ENCODE measurements around the gene LDLRAP1.

LDLRAP1 gene

GRCh38 chr1:25554886-25555752, 11.7 kb downstream of the LDLRAP1 start:
- no peak for DNase-seq (ENCODE audit: extremely low read depth, insufficient read length)

GRCh38 chr1:25555753-25556092, 12.3 kb downstream of the LDLRAP1 start:
- no peak for DNase-seq (ENCODE audit: extremely low read depth, insufficient read length)
- Histone ChIP-seq H3K27me3 (replicated peaks; ENCODE audit: control insufficient read depth, insufficient read depth, low read length) (no peaks in the 10 kb centered on the region), H3K4me3 (replicated peaks; ENCODE audit: low read depth, low read length) (no peak overlapping the region), H3K36me3 (ENCODE audit: control insufficient read depth, insufficient read depth, low read length) (peaks cover 12% of the 10 kb centered on the region)
- no peak for TF ChIP-seq CTCF (IDR thresholded peaks at IDR 0.05; ENCODE audit: insufficient read depth, low read length, poor library complexity, severe bottlenecking)

More at GRCh38 chr1:25554886-25555752, 11.7 kb downstream of the LDLRAP1 start:
- Histone ChIP-seq H3K27me3 (replicated peaks; ENCODE audit: control insufficient read depth, insufficient read depth, low read length) (no peaks in the 10 kb centered on the region), H3K4me3 (replicated peaks; ENCODE audit: low read depth, low read length) (no peak overlapping the region), H3K36me3 (ENCODE audit: control insufficient read depth, insufficient read depth, low read length) (peaks cover 10% of the 10 kb centered on the region)
- no peak for TF ChIP-seq CTCF (IDR thresholded peaks at IDR 0.05; ENCODE audit: insufficient read depth, low read length, poor library complexity, severe bottlenecking)

- DNase-seq (ENCODE audit: extremely low read depth, insufficient read length), result no peak
- no peak for TF ChIP-seq CTCF (IDR thresholded peaks at IDR 0.05; ENCODE audit: insufficient read depth, low read length, poor library complexity, severe bottlenecking)
- no peaks in the 10 kb centered on the region for H3K27me3 ChIP-seq (replicated peaks; ENCODE audit: control insufficient read depth, insufficient read depth, low read length)
These were observed 12.8 kb downstream of the LDLRAP1 start for GRCh38 chr1:25556132-25556670.

GRCh38 chr1:25556791-25557476, 13.5 kb downstream of the LDLRAP1 start:
- H3K4me3 ChIP-seq (replicated peaks; ENCODE audit: low read depth, low read length), result no peak overlapping the region
- H3K36me3 ChIP-seq (ENCODE audit: control insufficient read depth, insufficient read depth, low read length), result peaks cover 12% of the 10 kb centered on the region
- no peak for TF ChIP-seq CTCF (IDR thresholded peaks at IDR 0.05; ENCODE audit: insufficient read depth, low read length, poor library complexity, severe bottlenecking)
- no peaks in the 10 kb centered on the region for H3K27me3 ChIP-seq (replicated peaks; ENCODE audit: control insufficient read depth, insufficient read depth, low read length)
- DNase-seq (ENCODE audit: extremely low read depth, insufficient read length), result no peak

More at GRCh38 chr1:25556132-25556670, 12.8 kb downstream of the LDLRAP1 start:
- H3K4me3 ChIP-seq (replicated peaks; ENCODE audit: low read depth, low read length), result no peak overlapping the region
- H3K36me3 ChIP-seq (ENCODE audit: control insufficient read depth, insufficient read depth, low read length), result peaks cover 12% of the 10 kb centered on the region

GRCh38 chr1:25557543-25557942, 14.1 kb downstream of the LDLRAP1 start:
- DNase-seq (ENCODE audit: extremely low read depth, insufficient read length), result no peak
- H3K36me3 ChIP-seq (ENCODE audit: control insufficient read depth, insufficient read depth, low read length), result peaks cover 12% of the 10 kb centered on the region
- no peak for TF ChIP-seq CTCF (IDR thresholded peaks at IDR 0.05; ENCODE audit: insufficient read depth, low read length, poor library complexity, severe bottlenecking)

More at GRCh38 chr1:25557543-25557942, 14.1 kb downstream of the LDLRAP1 start:
- H3K4me3 ChIP-seq (replicated peaks; ENCODE audit: low read depth, low read length), result no peak overlapping the region
- no peaks in the 10 kb centered on the region for H3K27me3 ChIP-seq (replicated peaks; ENCODE audit: control insufficient read depth, insufficient read depth, low read length)
